GM12892 (cell line): Measurements from ENCODE around the gene STEAP1B.
"Not testable (repeated sequence)": the region's sequence is repeated elsewhere in the genome, so short reads cannot be mapped to it uniquely, and the experiment has no call there.

Experiments
- DNase-seq: peaks from one replicate; pipeline ENCODE4 v3.0.0; 2011; ENCODE audit not compliant: insufficient read length
- FAIRE-seq: peaks from 2 replicates; lab custom pipeline; 2011; peaks lifted over from hg19 to GRCh38; lab: Jason Lieb, UNC
- POLR2A ChIP-seq: IDR thresholded peaks from 2 replicates; pipeline ENCODE4 v1.6.1; 2011; ENCODE audit warnings: low read depth, low read length, control low read depth
- POLR2AphosphoS5 ChIP-seq: IDR thresholded peaks from 2 replicates; pipeline ENCODE4 v1.6.1; 2011; ENCODE audit warnings: low read depth, low read length, control low read depth
- TAF1 ChIP-seq: IDR thresholded peaks from 2 replicates; pipeline ENCODE4 v1.6.1; 2011; ENCODE audit warnings: low read depth, mild to moderate bottlenecking, control low read depth, low read length, borderline replicate concordance

The STEAP1B gene

DNA sequence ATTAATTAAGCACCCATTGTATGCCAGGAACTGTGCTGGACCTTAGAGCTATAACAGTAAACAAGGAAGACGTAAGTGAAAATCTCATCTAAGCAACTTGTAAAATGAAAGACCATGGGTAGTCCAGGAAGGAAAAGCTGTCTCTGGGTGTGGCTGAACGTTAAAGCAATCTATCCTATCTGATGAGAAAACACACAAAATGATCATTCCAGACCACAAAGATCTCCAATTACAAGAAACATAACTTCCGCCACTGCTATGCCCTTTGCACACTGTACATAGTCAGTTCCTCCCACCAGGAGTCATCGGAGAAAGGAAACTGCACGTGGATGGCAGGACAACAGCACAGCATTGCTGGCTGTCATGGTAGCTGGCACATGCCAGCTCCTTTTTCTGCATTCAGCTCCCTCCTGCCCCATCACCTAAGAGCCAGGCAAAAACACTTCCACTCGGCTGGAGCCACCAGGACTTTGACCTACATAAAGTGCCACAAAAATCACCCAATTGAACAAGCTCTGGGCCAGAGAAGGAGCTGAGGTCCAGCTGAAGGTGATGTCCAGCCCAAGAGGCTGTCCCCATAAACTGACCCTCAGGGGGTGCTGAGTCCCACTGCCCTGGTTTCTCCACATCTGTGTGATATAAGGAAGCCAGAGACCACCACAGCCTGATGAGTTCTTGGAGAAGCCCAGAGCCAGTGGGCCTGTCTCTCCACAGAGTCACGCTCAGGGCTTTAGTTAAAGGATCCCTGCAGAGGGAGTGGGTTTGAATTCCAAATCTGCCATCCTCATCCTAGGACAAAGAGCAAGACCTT is 56.4 kb downstream of the STEAP1B start:
- DNase-seq (no peak), FAIRE-seq (no peak)
- TF ChIP-seq POLR2A: no peak
- no peak for TF ChIP-seq POLR2AphosphoS5

DNA sequence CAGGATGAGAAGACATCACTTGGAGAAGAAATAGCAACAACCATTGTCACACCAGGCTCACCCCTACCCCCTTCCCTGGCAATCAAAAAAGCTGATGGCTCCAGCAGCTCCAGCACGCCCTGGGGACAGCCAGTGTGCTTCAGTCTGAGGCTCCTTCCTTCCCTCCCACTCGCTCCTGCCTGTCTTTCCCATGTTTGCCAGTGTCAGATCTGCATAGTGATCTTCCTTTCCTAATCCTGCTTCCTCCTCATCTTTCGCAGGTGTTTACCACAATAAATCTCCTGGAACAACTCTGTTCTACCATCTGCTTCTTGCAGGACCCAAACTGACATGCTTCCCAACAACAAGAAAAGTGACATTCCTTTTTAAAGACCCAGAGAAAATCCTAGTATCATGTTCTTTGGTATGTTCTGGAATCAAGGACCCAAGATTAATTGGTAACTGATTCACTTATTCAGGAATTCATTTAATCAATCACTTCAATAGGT is 57.1 kb downstream of the STEAP1B start:
- FAIRE-seq: no peak
- TF ChIP-seq TAF1 (no peak), POLR2A (no peak), POLR2AphosphoS5 (no peak)
- no peak for DNase-seq

DNA sequence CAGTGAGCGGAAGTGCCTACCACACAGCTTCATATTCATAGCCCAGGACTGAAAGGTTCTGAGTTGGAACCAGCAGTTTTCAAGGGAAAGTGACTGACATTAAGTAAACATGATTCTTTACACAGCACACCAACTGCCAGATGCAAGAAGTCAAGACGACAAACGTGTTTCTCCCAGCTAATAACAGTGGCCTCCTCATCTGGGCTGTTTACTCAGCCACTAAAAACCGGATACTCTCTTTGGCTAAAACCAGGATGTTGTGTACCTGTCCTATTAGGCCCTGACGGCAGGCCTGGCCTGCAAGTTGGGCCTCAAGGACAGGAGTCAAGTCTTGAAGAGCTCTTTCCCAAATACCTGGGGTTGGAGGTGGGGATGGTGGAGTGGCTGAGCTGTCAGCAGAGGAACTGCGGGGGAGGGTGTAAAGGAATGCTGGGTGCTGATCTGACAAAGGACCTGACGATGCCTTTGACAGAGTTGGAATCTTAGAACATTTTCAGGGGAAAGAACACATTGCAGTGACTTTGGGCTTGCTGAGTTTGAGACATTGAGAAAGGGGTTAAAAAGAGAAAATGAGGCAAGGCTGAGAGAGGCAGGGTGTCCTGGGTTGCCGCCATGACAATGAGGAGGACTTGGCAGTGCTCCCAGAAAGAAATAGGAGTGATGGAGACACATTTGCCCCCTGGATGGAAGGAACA is 57.7 kb downstream of the STEAP1B start:
- FAIRE-seq (no peak), DNase-seq (no peak)
- TF ChIP-seq TAF1 (no peak), POLR2AphosphoS5 (no peak), POLR2A (no peak)

DNA sequence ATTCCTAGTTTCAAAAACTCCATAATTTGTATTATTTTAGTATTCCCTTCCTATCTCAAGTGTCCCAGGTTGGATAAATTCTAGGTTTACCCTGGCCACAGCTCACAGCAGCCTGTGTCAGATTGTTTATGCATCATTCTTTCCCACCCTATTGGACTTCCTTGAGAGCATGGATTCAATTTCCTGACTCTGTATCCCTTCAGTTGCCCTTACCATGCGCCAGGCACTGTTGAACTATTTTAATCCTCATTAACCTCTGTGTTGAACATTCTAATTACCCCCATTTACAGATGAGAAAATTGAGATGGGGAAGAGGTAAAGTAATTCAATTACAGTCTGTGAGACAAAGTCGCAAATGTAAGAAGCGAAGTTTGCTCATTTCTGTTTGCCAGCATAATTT is 58.8 kb downstream of the STEAP1B start:
- no peak for DNase-seq
- FAIRE-seq: no peak
- no peak for TF ChIP-seq POLR2A
- no peak for TF ChIP-seq POLR2AphosphoS5
- TF ChIP-seq TAF1: no peak

DNA sequence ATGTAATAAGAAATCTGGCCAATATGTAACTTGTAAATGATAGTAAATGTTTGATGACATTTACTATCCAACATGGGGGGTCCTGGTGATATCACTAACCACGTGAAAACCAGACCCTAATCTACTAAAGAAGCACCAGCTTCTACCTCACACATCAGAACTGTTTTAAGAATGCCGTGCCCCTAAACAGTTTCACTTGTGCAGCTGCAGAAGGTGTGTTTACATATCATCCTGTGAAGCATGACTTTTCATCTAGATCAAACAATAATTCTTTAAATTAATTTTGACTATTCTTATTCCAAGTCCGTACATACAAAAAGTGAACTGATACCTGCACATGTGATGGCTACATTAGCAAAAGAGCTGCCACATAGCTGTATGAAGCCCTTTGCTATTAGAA is 61.0 kb downstream of the STEAP1B start:
- no peak for FAIRE-seq
- DNase-seq: no peak
- TF ChIP-seq TAF1 (no peak), POLR2A (no peak), POLR2AphosphoS5 (no peak)

DNA sequence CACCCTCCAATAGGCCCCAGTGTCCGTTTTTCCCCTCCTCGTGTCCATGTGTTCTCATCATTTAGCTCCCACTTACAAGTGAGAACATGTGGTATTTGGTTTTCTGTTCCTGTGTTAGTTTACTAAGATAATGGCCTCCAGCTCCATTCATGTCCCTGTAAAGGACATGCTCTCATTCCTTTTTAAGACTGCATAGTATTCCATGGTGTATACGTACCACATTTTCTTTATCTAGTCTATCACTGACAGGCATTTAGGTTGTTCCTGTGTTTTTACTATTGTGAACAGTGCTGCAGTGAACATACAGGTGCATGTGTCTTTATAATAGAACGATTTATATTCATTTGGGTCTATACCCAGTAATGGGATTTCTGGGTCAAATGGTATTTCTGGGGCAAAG is 63.4 kb downstream of the STEAP1B start:
- DNase-seq: not testable (repeated sequence)
- FAIRE-seq: peak; percentile 76

DNA sequence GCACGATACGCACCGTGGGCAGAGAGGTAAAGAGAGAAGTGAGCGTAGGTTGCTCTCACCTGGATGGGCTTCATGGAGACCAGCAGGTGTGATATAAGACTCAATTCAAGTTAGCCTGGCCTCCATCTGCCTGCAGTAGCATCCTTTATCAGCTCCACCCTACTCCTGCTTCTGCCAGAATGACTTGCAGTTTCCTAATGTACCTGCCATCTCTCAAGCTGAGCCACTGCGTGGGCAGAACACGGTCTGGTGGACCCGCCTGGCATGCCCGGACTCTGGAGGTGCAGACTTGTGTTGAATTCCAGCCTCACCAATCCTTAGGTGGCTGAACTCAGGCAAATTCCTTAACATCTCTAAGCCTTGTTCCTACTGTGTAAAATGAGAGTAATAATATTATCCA is 64.3 kb downstream of the STEAP1B start:
- no peak for DNase-seq
- TF ChIP-seq POLR2AphosphoS5 (no peak), TAF1 (no peak), POLR2A (no peak)
- FAIRE-seq: peak; percentile 67

DNA sequence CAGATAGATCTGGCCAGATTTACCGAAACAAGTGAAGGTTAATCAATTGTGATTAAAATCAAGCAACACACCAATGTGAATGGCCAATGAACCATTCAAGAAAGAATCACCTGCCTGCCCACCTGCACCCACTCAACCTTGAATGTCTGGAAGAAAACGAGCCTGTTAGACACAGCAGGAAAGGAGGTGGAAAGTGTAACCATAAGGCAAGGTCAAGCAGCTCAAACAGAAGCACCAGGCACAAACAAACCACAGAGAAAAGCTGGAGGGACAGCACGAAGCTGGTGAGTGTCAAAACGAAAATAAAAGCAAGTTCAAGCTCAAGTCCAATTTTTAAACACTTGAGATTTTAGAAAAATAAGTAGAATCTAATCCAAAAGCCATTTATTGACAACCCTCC is 64.9 kb downstream of the STEAP1B start:
- peak; percentile 90 for FAIRE-seq
- no peak for TF ChIP-seq POLR2AphosphoS5
- no peak for TF ChIP-seq POLR2A
- TF ChIP-seq TAF1: no peak
- no peak for DNase-seq

DNA sequence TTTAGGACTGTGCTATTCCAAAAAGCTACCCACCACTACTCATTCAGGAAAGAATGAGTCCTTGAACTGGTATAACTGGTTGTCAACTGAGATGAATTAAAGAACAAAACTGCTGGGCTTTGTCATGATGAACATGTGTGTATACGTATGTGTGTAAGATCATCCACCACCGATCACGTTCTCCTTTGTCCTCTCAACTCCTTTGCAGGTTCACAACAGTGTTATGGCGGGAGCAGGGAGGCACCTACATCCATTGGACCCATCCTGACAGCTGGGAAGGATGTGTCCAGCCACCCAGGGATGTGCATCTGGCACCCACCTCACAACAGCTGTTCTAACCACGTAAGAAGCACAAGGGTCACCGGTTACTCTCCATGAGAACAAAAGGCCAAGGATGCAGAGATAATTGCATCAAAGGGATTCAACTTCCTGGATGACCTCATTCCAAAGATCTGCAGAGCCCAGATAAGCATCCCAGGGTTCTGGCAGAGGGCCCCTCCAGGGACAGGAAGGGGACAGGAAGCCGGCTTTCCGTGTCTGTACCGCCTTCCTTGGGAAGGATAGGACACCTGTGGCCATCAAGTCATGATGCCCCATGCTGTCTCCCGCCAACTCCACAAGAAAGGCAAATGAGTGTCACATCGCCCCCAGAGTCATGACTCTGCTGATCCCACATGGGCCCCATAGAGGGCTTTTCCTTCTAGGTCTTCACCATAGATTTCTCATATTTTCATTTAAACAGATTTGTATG is 66.1 kb downstream of the STEAP1B start:
- DNase-seq (no peak), FAIRE-seq (peak; percentile 38)
- no peak for TF ChIP-seq TAF1
- TF ChIP-seq POLR2AphosphoS5: no peak
- no peak for TF ChIP-seq POLR2A

DNA sequence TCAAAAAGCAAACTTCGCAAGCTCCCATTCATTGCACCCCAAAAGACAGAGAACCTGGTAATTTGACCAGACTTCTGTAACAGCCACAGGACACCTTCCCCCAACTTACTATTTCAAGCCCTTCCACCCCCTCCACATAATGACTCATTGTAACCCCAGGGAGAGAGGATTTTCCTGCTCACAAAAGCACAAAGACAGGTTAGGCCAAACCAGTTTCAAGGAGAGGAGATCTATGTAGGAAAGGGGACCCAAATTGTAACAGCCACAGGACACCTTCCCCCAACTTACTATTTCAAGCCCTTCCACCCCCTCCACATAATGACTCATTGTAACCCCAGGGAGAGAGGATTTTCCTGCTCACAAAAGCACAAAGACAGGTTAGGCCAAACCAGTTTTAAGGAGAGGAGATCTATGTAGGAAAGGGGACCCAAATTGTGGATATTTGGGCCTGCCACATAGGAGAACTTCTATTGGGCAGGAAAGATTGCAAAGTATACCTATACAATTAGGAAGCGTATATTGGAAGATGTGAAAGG is 66.8 kb downstream of the STEAP1B start:
- DNase-seq, FAIRE-seq: not testable (repeated sequence)

DNA sequence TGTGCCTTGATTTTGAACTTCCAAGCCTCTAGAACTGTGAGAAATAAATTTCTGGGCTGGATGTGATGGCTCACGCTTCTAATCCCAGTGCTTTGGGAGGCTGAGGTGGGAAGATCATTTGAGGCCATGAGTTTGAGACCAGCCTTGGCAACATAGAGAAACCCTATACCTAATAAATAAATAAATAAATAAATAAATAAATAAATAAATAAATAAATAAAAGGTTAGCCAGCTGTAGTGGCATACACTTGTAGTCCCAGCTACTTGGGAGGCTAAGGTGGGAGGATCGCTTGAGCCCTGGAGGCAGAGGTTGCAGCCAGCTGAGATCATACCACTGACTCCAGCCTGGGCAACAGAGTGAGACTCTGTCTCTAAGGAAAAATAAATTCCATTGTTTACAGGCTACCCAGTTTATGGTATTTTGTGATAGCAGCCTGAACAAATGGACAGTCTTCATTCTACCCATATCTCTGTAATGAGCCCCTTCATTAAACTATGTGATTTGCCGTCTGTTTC is 67.7 kb downstream of the STEAP1B start:
- TF ChIP-seq TAF1 (no peak), POLR2A (no peak), POLR2AphosphoS5 (no peak)
- no peak for DNase-seq
- FAIRE-seq: no peak
